ENCODE data around the gene FCER2. TPM values are rescaled to one million over a fixed set of nuclear protein-coding genes. Genes with fewer than 3 reads are reported as not detected.
A peak's percentile ranks its signal among the peaks of the same experiment; 100 is the strongest.
"Not testable (repeated sequence)": the region's sequence is repeated elsewhere in the genome, so short reads cannot be mapped to it uniquely, and the experiment has no call there.

Gene FCER2
- total and polyA plus RNA-seq, 2 of the 13 experiments (the other 11 are each of a cell fraction or from before 2014, with no cell fraction given) = not detected

DNA sequence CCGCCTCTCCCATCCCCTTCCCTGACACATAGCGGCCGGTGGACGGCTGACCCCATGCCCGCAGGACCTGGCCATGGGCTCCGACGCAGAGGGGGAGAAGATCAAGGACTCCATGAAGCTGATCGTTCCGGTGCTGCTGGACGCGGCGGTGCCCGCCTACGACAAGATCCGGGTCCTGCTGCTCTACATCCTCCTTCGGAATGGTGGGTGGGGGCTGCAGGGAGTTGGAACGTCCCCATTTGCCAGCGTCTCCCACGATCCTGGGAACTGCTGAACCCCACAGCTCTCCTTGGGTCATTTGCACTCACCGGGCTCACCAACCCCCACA, 57.4 kb downstream of the FCER2 start:
- no peak overlapping the region for H3K4me3 ChIP-seq (replicated peaks in 1 of 3; ENCODE audit: insufficient read depth in 1 of 3, low read depth in 2 of 3, low read length in 3 of 3)
- no peaks in the 10 kb centered on the region for H3K4me1 ChIP-seq (ENCODE audit: insufficient read depth, low read length)
- no peak for DNase-seq (ENCODE audit: low spot score)
- no peaks in the 10 kb centered on the region for H3K79me2 ChIP-seq (ENCODE audit: insufficient read depth, low read length)
- no peak overlapping the region for H2AFZ ChIP-seq (ENCODE audit: low read length)
- no peak for ATAC-seq
- ChIA-PET CTCF (ENCODE audit: low intra/inter-chr PET ratio, low total read pairs) (no interaction called here), POLR2A (no interaction called here)
- H3K27ac ChIP-seq (ENCODE audit: extremely low read length, insufficient read depth, low read length) = no peak overlapping the region
- H3K27me3 ChIP-seq (ENCODE audit: control insufficient read depth in 1 of 2, insufficient read depth in 2 of 2, low read length in 2 of 2) = no peaks in the 10 kb centered on the region
- no peak for FAIRE-seq
- H3K4me2 ChIP-seq (ENCODE audit: low read depth, low read length) = no peak overlapping the region
- in situ Hi-C loops (cut with HindIII; ENCODE audit: extremely low pct_ligation_motif_present, low pct_unique_long_range_greater_than_20kb) = no loop called here
- TF ChIP-seq NFRKB (IDR thresholded peaks at IDR 0.05) (no peak), SALL2 (CRISPR knock-in tag; IDR thresholded peaks at IDR 0.05) (no peak), THAP11 (CRISPR knock-in tag; IDR thresholded peaks at IDR 0.05) (no peak), GABPB1 (CRISPR knock-in tag; IDR thresholded peaks at IDR 0.05) (no peak), U2AF1 (optimal IDR thresholded peaks at IDR 0.05; ENCODE audit: low read depth, low read length) (no peak)
- H3K36me3 ChIP-seq (replicated peaks in 1 of 2; ENCODE audit: control insufficient read depth in 1 of 2, insufficient read depth in 2 of 2, low read length in 2 of 2) = no peaks in the 10 kb centered on the region; a peak in 1 of 5 replicates
- H3K9ac ChIP-seq (ENCODE audit: insufficient read depth, low read depth, low read length) = no peak overlapping the region
- BruUV-seq (replicated peaks) = no TSS peak
- intact Hi-C loops (cut with micrococcal nuclease; ENCODE audit: unreplicated experiment) = no loop called here
- no peaks in the 10 kb centered on the region; the same call in 1 of the 2 replicates for H4K20me1 ChIP-seq (ENCODE audit: insufficient read depth, low read length)
- H3K9me3 ChIP-seq (ENCODE audit: low read length) = no peaks in the 10 kb centered on the region
- WGBS (ENCODE audit: low lambda C conversion rate) = 93% methylated on average over 6 of the region's 20 CpGs

DNA sequence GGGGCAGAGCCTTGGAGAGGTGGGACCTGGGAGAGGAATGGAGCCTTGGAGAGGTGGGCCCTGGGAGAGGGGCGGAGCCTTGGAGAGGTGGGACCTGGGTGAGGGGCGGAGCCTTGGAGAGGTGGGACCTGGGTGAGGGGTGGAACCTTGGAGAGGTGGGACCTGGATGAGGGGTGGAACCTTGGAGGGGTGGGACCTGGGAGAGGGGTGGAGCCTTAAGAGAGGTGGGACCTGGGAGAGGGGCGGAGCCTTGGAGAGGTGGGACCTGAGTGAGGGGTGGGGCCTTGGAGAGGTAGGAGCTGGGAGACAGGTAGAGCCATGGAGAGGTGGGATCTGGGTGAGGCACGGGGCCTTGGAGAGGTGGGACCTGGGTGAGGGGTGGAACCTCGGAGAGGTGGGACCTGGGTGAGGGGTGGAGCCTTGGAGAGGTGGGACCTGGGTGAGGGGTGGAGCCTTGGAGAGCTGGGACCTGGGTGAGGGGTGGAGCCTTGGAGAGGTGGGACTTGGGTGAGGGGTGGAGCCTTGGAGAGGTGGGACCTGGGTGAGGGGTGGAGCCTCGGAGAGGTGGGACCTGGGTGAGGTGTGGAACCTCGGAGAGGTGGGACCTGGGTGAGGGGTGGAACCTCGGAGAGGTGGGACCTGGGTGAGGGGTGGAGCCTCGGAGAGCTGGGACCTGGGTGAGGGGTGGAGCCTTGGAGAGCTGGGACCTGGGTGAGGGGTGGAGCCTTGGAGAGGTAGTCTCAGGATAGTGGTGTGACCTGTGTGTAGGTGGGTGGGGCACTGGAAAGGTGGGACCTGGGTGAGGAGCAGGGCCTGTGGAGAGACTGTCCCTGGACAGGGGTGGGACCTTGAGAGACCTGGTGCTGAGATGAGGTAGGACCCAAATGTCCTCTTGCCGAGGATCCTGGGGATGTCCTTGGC, 58.0 kb downstream of the FCER2 start:
- DNase-seq (ENCODE audit: low spot score); H3K36me3 ChIP-seq (replicated peaks in 1 of 2; ENCODE audit: control insufficient read depth in 1 of 2, insufficient read depth in 2 of 2, low read length in 2 of 2); H2AFZ ChIP-seq (ENCODE audit: low read length); FAIRE-seq; H3K9me3 ChIP-seq (ENCODE audit: low read length); H3K27me3 ChIP-seq (ENCODE audit: control insufficient read depth in 1 of 2, insufficient read depth in 2 of 2, low read length in 2 of 2); intact Hi-C loops (cut with micrococcal nuclease; ENCODE audit: unreplicated experiment); H3K9ac ChIP-seq (ENCODE audit: insufficient read depth, low read depth, low read length); ATAC-seq; H4K20me1 ChIP-seq (ENCODE audit: insufficient read depth, low read length); H3K4me3 ChIP-seq (replicated peaks in 1 of 3; ENCODE audit: insufficient read depth in 1 of 3, low read depth in 2 of 3, low read length in 3 of 3); H3K79me2 ChIP-seq (ENCODE audit: insufficient read depth, low read length); H3K4me1 ChIP-seq (ENCODE audit: insufficient read depth, low read length); H3K27ac ChIP-seq (ENCODE audit: extremely low read length, insufficient read depth, low read length); in situ Hi-C loops (cut with HindIII; ENCODE audit: extremely low pct_ligation_motif_present, low pct_unique_long_range_greater_than_20kb); BruUV-seq (replicated peaks); CTCF ChIA-PET (ENCODE audit: low intra/inter-chr PET ratio, low total read pairs); H3K4me2 ChIP-seq (ENCODE audit: low read depth, low read length): not testable (repeated sequence)
- TF ChIP-seq HNRNPH1 (optimal IDR thresholded peaks at IDR 0.05; ENCODE audit: low read depth, low read length) = peak; percentile 6
- WGBS (ENCODE audit: low lambda C conversion rate) = 95% methylated on average over 9 of the region's 10 CpGs
- POLR2A ChIA-PET = interaction anchor here (1.0 kb wide), 1 partner anchor 48 kb away, joined by 3 read pairs; the partner anchor contains the start of gene CAMSAP3
